HG03025 (cell line): ENCODE results near the gene A4GALT.

Experiments used
- ATAC-seq: cut with Tn5 transposase; IDR thresholded peaks from one replicate; pipeline ENCODE4 v1.9.1; 2021; ENCODE audit warnings: mild to moderate bottlenecking, moderate library complexity; ENCODE audit not compliant: unreplicated experiment, low FRiP score

Gene A4GALT

GRCh38 chr22:42704896-42705295, 15.8 kb downstream of the A4GALT start:
- no peak for ATAC-seq

GRCh38 chr22:42702675-42703074, 18.0 kb downstream of the A4GALT start:
- no peak for ATAC-seq

GRCh38 chr22:42701694-42702093, 19.0 kb downstream of the A4GALT start:
- ATAC-seq: no peak

- ATAC-seq: no peak
These were observed 19.8 kb downstream of the A4GALT start for GRCh38 chr22:42700901-42701300.

- ATAC-seq: no peak
These were observed 20.3 kb downstream of the A4GALT start for GRCh38 chr22:42700355-42700754.

- ATAC-seq: no peak
These were observed 20.7 kb downstream of the A4GALT start for GRCh38 chr22:42699976-42700352.

GRCh38 chr22:42699281-42699975, 21.2 kb downstream of the A4GALT start:
- ATAC-seq: no peak

- no peak for ATAC-seq
These were observed 23.1 kb downstream of the A4GALT start for GRCh38 chr22:42697542-42698013.

- ATAC-seq: no peak
These were observed 24.2 kb downstream of the A4GALT start for GRCh38 chr22:42696331-42696967.

- no peak for ATAC-seq
These were observed 25.4 kb downstream of the A4GALT start for GRCh38 chr22:42695294-42695693.

GRCh38 chr22:42693763-42694683, 26.6 kb downstream of the A4GALT start:
- ATAC-seq: no peak

- no peak for ATAC-seq
These were observed 27.5 kb downstream of the A4GALT start for GRCh38 chr22:42693055-42693762.

- no peak for ATAC-seq
These were observed 28.2 kb downstream of the A4GALT start for GRCh38 chr22:42692239-42693054.

GRCh38 chr22:42691440-42691839, 29.2 kb downstream of the A4GALT start:
- ATAC-seq: no peak

GRCh38 chr22:42688241-42689211, 32.1 kb downstream of the A4GALT start:
- ATAC-seq: no peak

GRCh38 chr22:42686756-42687491, 33.7 kb downstream of the A4GALT start:
- no peak for ATAC-seq

- no peak for ATAC-seq
These were observed 34.6 kb downstream of the A4GALT start for GRCh38 chr22:42685941-42686653.
